SK-N-MC (cell line): ENCODE measurements around the gene WDFY4.

ENCODE experiments used
- DNase-seq: peaks from one replicate; pipeline ENCODE4 v3.0.0-alpha.2; 2011; ENCODE audit warnings: low read depth, low spot score
- H3K27ac ChIP-seq: fragments of 200-600 bp; sonication (generic); 2 replicates; pipeline ENCODE4 v1.5.1; 2016; ENCODE audit warnings: mixed run types
- H3K36me3 ChIP-seq: fragments of 200-600 bp; sonication (generic); 2 replicates; pipeline ENCODE4 v1.6.1; 2017; ENCODE audit warnings: antibody characterized with exemption, low read length, mixed read lengths; ENCODE audit not compliant: insufficient read depth
- H3K4me3 ChIP-seq: fragments of 200-600 bp; sonication (generic); 2 replicates; pipeline ENCODE4 v1.5.1; 2016
- H3K9ac ChIP-seq: fragments of 200-600 bp; sonication (generic); 2 replicates; pipeline ENCODE4 v1.8.0; 2017; ENCODE audit warnings: mixed run types, mixed read lengths; ENCODE audit not compliant: insufficient read length
- H3K9me3 ChIP-seq: fragments of 200-600 bp; sonication (generic); 2 replicates; pipeline ENCODE4 v1.6.1; 2017; ENCODE audit warnings: low read depth, mild to moderate bottlenecking, antibody characterized with exemption, low read length, moderate library complexity, mixed read lengths
- EZH2 ChIP-seq: fragments of 200-600 bp; sonication (generic); IDR thresholded peaks from one replicate; pipeline ENCODE4 v1.6.1; 2017; ENCODE audit warnings: antibody characterized with exemption
- FOXP2 ChIP-seq: optimal IDR thresholded peaks from 2 replicates; pipeline ENCODE3; 2011; ENCODE audit warnings: mild to moderate bottlenecking, moderate library complexity; ENCODE audit not compliant: insufficient read depth; ENCODE audit errors: extremely low read length, control extremely low read depth
- POLR2AphosphoS5 ChIP-seq: IDR thresholded peaks from 2 replicates; pipeline ENCODE4 v1.6.1; 2012; ENCODE audit warnings: mild to moderate bottlenecking, low read depth, low read length, borderline replicate concordance

The WDFY4 gene

DNA sequence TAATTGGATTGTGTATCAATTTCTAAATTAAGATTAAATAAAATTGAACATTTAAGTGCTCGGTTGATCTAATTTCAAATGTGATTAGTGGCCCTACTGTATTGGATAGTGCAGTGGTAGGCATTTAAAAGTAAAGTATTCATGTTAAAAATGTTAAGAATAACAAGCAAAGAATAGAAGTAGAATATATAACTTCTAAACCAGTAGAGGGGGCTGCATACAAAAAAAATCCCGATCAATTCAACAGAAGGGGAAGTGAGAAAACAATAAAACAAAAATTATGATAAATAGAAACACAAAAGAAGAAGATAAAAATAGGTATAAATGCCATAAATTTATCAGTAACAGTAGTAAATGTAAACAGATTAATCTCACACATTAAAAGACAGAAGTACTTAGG is 24.9 kb upstream of the WDFY4 start:
- DNase-seq: no peak
- no peak overlapping the region for H3K4me3 ChIP-seq
- H3K9ac ChIP-seq: no peak overlapping the region
- TF ChIP-seq POLR2AphosphoS5 (no peak), FOXP2 (no peak), EZH2 (no peak)
- H3K9me3 ChIP-seq: no peaks in the 10 kb centered on the region
- H3K27ac ChIP-seq: no peak overlapping the region
- H3K36me3 ChIP-seq: no peaks in the 10 kb centered on the region

DNA sequence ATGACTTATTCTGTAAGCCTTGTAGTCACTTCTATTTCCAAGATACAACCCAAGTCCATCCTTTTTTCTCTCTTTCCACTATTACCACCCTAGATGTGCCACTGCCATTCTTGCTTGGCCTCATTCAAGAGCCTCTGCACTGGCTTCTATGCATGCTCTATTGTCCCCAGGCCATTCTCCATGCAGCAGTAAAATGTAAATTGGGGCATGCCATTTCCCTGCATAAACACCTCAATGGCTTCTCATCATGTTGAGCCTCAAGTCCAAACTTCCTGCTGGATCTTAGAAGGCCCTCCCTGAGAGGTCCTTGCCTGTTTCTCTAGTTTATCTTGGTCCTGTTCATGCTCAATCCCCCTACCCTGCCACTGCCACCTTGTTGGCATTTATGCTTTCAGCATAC is 23.2 kb upstream of the WDFY4 start:
- no peaks in the 10 kb centered on the region for H3K36me3 ChIP-seq
- no peaks in the 10 kb centered on the region for H3K9me3 ChIP-seq
- H3K4me3 ChIP-seq: no peak overlapping the region
- H3K9ac ChIP-seq: no peak overlapping the region
- TF ChIP-seq EZH2: no peak
- TF ChIP-seq POLR2AphosphoS5: no peak
- no peak overlapping the region for H3K27ac ChIP-seq
- DNase-seq: no peak

DNA sequence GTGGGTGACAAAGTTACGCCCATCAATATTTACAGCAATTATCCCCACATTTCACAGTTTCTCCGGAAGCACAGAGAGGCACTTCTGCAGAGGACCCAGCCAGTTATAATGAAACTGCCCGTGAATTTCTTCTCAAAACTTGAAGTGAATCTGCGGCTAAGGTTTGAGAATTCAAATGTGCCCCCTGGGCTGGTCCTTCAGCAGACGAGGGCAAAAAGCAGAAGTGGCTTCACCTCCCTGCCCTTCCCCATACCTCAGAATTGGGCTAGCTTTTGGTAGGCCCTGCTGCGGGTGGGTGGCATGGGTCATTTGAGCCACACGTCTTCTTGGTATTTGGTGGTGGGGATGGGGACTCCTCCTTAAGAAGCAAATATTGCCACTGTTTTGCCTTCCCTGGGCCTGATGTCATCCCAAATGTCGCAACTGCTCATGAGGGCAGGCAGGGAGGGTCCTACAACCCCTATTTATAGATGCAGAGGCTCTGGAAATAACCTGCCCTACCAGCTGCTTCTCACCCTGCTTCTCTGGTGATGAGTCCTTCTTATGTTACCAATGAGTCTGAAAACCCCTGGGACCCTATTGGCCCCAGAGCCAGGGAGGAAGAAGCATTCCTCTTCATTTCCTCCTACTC is 16.6 kb upstream of the WDFY4 start:
- no peak overlapping the region for H3K9ac ChIP-seq
- no peak for DNase-seq
- no peak for TF ChIP-seq FOXP2
- TF ChIP-seq EZH2: no peak
- no peak for TF ChIP-seq POLR2AphosphoS5
- no peaks in the 10 kb centered on the region for H3K9me3 ChIP-seq
- no peak overlapping the region for H3K27ac ChIP-seq
- H3K36me3 ChIP-seq: no peaks in the 10 kb centered on the region
- no peak overlapping the region for H3K4me3 ChIP-seq

DNA sequence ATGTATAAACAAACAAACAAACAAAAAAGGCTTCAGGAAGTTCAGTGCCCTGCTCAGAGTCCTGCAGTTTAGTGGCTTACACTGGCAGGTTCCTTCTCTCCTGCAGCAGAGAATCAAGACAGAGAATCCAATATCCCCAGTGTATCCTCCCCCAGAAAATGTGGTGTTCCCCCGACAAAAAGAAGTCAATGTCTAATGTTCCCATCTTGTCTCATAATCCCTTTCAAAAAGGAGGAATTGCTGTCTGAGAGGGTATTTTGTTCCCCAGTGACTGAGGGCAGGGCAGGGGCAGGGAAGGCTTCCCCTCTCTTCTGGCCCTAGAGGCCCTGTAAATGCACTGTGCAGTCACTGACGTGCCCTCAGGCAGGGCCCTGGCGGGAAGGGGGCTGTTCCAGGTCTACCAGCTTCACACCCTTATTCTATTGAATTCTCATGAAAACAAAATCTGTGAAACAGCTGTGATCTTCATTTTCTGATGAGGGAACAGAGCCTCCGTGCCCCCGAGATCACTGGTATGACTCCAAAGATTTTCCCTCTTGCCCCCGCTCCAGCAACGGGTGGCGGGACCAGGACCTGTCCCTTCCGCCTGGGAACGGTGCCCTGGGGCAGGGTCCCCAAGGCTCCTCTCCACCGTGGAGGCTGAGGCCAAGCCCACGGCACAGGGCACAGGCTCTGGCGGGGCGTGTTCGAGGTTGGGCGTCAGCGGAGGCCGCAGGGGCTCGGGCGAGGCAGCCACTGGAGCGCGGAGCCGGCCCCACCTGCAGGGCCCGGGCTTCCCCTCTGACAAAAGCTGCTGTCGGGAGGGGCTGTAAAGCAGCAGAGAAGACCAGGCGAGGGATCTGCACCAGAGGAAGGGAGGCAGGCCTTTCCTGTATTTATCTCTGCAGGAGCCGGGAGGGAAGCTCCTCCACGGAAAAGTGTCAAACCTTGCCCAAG is 13.4 kb upstream of the WDFY4 start:
- DNase-seq: no peak
- no peaks in the 10 kb centered on the region for H3K9me3 ChIP-seq
- no peak overlapping the region for H3K4me3 ChIP-seq
- H3K36me3 ChIP-seq: no peaks in the 10 kb centered on the region
- no peak overlapping the region for H3K9ac ChIP-seq
- H3K27ac ChIP-seq: no peak overlapping the region
- no peak for TF ChIP-seq POLR2AphosphoS5
- TF ChIP-seq FOXP2: no peak
- no peak for TF ChIP-seq EZH2

DNA sequence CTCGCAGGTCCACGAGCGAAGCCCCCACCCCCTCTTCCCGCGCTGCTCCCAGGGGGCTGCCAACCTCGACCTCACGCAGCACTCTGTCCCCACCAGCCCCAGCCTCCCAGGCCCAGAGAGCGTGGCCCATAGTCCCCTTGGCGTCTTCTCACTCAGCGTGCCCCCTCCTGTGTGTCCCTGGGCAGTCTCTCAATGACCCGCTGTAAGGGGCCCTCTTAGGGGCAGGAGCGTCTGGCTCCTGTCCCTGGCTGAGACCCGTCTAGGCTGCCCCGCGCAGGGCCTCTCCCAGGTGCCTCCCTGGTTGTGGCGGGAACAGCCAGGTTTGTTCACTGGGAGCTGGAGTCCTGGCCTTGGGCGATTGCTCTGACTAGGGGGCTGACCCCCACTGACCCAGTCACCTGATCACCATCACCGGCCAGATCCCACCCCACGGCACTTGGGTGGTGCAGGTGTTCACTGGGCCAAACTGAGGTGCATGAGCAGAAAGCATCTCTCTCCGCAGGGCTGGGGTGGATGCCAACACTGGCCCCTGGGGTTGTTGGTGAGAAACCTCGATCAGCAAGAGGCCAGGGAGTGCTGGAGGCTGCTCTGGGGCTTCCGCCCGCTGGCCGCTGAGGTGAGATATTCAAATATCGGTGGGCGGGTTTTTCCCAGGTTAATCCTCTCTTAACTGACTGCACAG is 12.6 kb upstream of the WDFY4 start:
- Histone ChIP-seq H3K27ac (no peak overlapping the region), H3K36me3 (no peaks in the 10 kb centered on the region), H3K9me3 (no peaks in the 10 kb centered on the region), H3K9ac (no peak overlapping the region), H3K4me3 (no peak overlapping the region)
- TF ChIP-seq EZH2 (no peak), FOXP2 (no peak), POLR2AphosphoS5 (no peak)
- DNase-seq: no peak

GRCh38 chr10:48672596-48673265 is 11.9 kb upstream of the WDFY4 start:
- Histone ChIP-seq H3K9me3 (no peaks in the 10 kb centered on the region), H3K9ac (no peak overlapping the region), H3K36me3 (no peaks in the 10 kb centered on the region), H3K4me3 (no peak overlapping the region), H3K27ac (no peak overlapping the region)
- TF ChIP-seq EZH2: no peak
- no peak for TF ChIP-seq POLR2AphosphoS5
- no peak for TF ChIP-seq FOXP2
- DNase-seq: no peak

- H3K36me3 ChIP-seq: no peaks in the 10 kb centered on the region
- no peak overlapping the region for H3K4me3 ChIP-seq
- no peak overlapping the region for H3K27ac ChIP-seq
- H3K9ac ChIP-seq: no peak overlapping the region
- TF ChIP-seq FOXP2 (no peak), EZH2 (no peak), POLR2AphosphoS5 (no peak)
- no peaks in the 10 kb centered on the region for H3K9me3 ChIP-seq
- DNase-seq: no peak
These were observed 7.0 kb upstream of the WDFY4 start for GRCh38 chr10:48677625-48678024.

DNA sequence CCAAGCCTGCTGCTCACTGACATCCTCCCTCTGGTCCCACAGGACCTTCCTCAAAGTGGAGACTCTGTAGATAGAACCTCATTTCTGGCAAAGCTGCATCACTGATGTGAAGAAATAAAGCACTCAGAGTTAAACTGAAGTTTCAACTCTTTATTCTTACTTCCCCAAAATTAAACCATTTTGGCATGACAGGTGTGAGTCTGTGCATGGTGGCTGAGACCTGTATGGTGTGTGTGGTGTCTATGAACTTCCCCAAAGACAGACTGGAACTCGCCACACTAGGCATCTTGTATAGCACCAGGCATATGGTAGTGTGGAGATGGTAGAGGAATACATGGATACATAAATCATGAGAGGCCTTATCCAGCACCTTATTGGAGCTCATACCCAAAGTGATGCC is 6.6 kb upstream of the WDFY4 start:
- Histone ChIP-seq H3K9ac (no peak overlapping the region), H3K9me3 (no peaks in the 10 kb centered on the region), H3K27ac (no peak overlapping the region), H3K36me3 (no peaks in the 10 kb centered on the region), H3K4me3 (no peak overlapping the region)
- no peak for DNase-seq
- TF ChIP-seq POLR2AphosphoS5 (no peak), EZH2 (no peak), FOXP2 (no peak)
